Gastrocnemius medialis (tissue), 4 donors: ENCODE data around the gene EFNB2. TPM values are rescaled to one million over a fixed set of nuclear protein-coding genes. Genes with fewer than 3 reads are reported as not detected.

ENCODE experiments used
- ATAC-seq, 2 donors: fragments of 150-250 bp; one replicate each; pipeline ENCODE4 v1.9.1; 2016
- DNase-seq, 2 donors: peaks; one replicate each; pipeline ENCODE4 v3.0.0-alpha.2; 2019
- H3K27ac ChIP-seq, 4 donors: fragments of 200-600 bp; sonication (generic); 1 replicate in 1 of 4; 2 replicates in 3 of 4; pipeline ENCODE4 v1.5.1; 2016 to 2018; ENCODE audit warnings: mild to moderate bottlenecking in 2 of 4, moderate library complexity in 1 of 4
- H3K27me3 ChIP-seq, 3 donors: fragments of 200-600 bp; sonication (generic) in 2 of 3; 1 replicate in 1 of 3; 2 replicates in 2 of 3; pipeline versions ENCODE4 v1.5.1 to v1.6.0; 2016 to 2019; ENCODE audit warnings: mild to moderate bottlenecking in 1 of 3, moderate library complexity in 1 of 3
- H3K36me3 ChIP-seq, 2 donors: fragments of 200-600 bp; sonication (generic) in 1 of 2; one replicate each; pipeline ENCODE4 v1.5.1; 2017 to 2018
- H3K4me1 ChIP-seq, 2 donors: fragments of 200-600 bp; sonication (generic) in 1 of 2; one replicate each; pipeline ENCODE4 v1.5.1; 2016 to 2017; ENCODE audit warnings: mild to moderate bottlenecking in 2 of 2
- H3K4me3 ChIP-seq, 4 donors: fragments of 200-600 bp; sonication (generic) in 3 of 4; 1 replicate in 1 of 4; 2 replicates in 3 of 4; pipeline ENCODE4 v1.5.1; 2016 to 2019; ENCODE audit warnings: mild to moderate bottlenecking in 2 of 4
- H3K9me3 ChIP-seq, 3 donors: fragments of 200-600 bp; sonication (generic) in 2 of 3; 1 replicate in 1 of 3; 2 replicates in 2 of 3; pipeline ENCODE4 v1.5.1; 2016 to 2019
- CTCF ChIP-seq, 5 experiments: fragments of 450-650 bp in 3 of 5; fragments of 200-600 bp in 2 of 5; sonication (generic) in 2 of 5; IDR thresholded peaks in 4 of 5; conservative IDR thresholded peaks in 1 of 5; 1 replicate in 4 of 5; 2 replicates in 1 of 5; pipeline ENCODE4 v1.5.1; 2016 to 2019; ENCODE audit warnings: antibody characterized with exemption in 5 of 5, mild to moderate bottlenecking in 3 of 5, moderate library complexity in 3 of 5
- POLR2A ChIP-seq, 2 donors: fragments of 450-650 bp; IDR thresholded peaks; one replicate each; pipeline ENCODE4 v1.6.1; 2017; ENCODE audit warnings: antibody characterized with exemption in 2 of 2, mild to moderate bottlenecking in 2 of 2, moderate library complexity in 2 of 2
- in situ Hi-C, 4 donors: fragments of 200-750 bp; cut with MboI; loops; one replicate each; pipeline versions ENCODE4 v1.15.0 to v1.8.0; 2017; ENCODE audit warnings: low sequenced_read_pairs in 4 of 4
- intact Hi-C: fragments of 100-400 bp; cut with DNase I; formaldehyde crosslinking; loops from one replicate; pipeline ENCODE4 v1.15.1; 2023; ENCODE audit warnings: low total_unique reads
- total RNA-seq, 4 donors: library from RNA; depleted of rRNA; stranded (reverse); fragments of >200 nt; gene quantifications; one replicate each; pipeline versions ENCODE4 v1.1.0 to v1.2.3, GENCODE V29; 2016

Gene EFNB2
- total RNA-seq, 4 donors from 2014 or later, result 5.7 to 9.3 (median 6.1) TPM

GRCh38 chr13:106475852-106476251 is 59.6 kb downstream of the EFNB2 start:
- H3K36me3 ChIP-seq, result no peaks in the 10 kb centered on the region
- TF ChIP-seq CTCF (IDR thresholded peaks at IDR 0.05 in 4 of 5, conservative IDR thresholded peaks at IDR 0.05 in 1 of 5) (no peak), POLR2A (IDR thresholded peaks at IDR 0.05) (no peak)
- no peaks in the 10 kb centered on the region for H3K4me1 ChIP-seq
- DNase-seq (no peak), ATAC-seq (no peak)
- in situ Hi-C loops (no loop called here), intact Hi-C loops (no loop called here)
- no peak overlapping the region for H3K27ac ChIP-seq
- no peak overlapping the region for H3K4me3 ChIP-seq
- no peaks in the 10 kb centered on the region for H3K9me3 ChIP-seq
- no peaks in the 10 kb centered on the region for H3K27me3 ChIP-seq

GRCh38 chr13:106474912-106475311 is 60.5 kb downstream of the EFNB2 start:
- ATAC-seq (no peak), DNase-seq (no peak)
- no peaks in the 10 kb centered on the region for H3K9me3 ChIP-seq
- no peaks in the 10 kb centered on the region for H3K36me3 ChIP-seq
- intact Hi-C loops, result no loop called here
- in situ Hi-C loops, result no loop called here
- no peaks in the 10 kb centered on the region for H3K27me3 ChIP-seq
- H3K27ac ChIP-seq, result no peak overlapping the region
- no peak for TF ChIP-seq POLR2A (IDR thresholded peaks at IDR 0.05)
- TF ChIP-seq CTCF (IDR thresholded peaks at IDR 0.05 in 4 of 5, conservative IDR thresholded peaks at IDR 0.05 in 1 of 5), result no peak
- no peaks in the 10 kb centered on the region for H3K4me1 ChIP-seq
- H3K4me3 ChIP-seq, result no peak overlapping the region

DNA sequence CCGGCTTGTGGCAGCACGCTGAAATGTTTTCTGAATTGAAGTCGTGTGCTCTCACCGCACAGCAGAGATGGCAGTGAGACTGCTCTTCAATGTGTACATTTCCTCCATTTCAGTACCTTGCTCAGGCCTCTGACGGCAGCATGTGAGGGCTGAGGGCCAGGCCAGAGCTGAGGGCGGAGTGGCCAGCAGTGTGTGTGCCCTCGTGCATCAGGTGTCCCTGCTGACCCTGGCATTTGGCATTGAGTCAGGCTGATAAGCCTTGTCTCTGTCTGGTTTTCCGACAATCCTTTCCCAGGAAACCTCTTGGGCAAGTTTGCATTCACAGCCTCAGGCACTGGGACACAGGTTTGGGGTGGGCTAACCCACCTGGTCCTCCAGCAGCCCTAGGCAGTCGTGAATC is 62.3 kb downstream of the EFNB2 start:
- Histone ChIP-seq H3K27me3 (no peaks in the 10 kb centered on the region), H3K27ac (no peak overlapping the region), H3K9me3 (no peaks in the 10 kb centered on the region), H3K36me3 (no peaks in the 10 kb centered on the region), H3K4me3 (no peak overlapping the region), H3K4me1 (no peaks in the 10 kb centered on the region)
- intact Hi-C loops (no loop called here), in situ Hi-C loops (no loop called here)
- ATAC-seq (no peak), DNase-seq (no peak)
- no peak for TF ChIP-seq CTCF (IDR thresholded peaks at IDR 0.05 in 4 of 5, conservative IDR thresholded peaks at IDR 0.05 in 1 of 5)
- no peak for TF ChIP-seq POLR2A (IDR thresholded peaks at IDR 0.05)

DNA sequence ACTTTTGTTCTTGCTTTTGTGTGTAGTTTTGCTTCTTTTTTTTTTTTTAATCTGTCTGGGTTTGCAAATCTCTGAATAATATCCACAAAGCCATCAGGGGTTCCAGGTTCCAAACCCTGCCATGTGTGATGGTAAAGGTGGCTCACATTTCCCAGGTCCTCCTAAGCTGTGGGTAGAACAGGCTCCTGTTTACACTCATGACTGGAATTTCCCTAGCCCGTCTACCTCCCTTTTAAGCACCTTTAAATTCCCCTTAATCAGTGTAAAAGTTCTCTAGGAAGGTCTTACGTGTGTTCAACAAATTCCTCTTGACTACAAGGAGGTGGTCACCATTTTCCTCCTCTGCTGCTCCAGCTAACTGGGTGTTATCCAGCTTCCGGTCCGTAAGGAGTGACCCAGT is 62.8 kb downstream of the EFNB2 start:
- H3K4me3 ChIP-seq, result no peak overlapping the region
- H3K36me3 ChIP-seq, result no peaks in the 10 kb centered on the region
- ATAC-seq (no peak), DNase-seq (no peak)
- TF ChIP-seq CTCF (IDR thresholded peaks at IDR 0.05 in 4 of 5, conservative IDR thresholded peaks at IDR 0.05 in 1 of 5) (no peak), POLR2A (IDR thresholded peaks at IDR 0.05) (no peak)
- intact Hi-C loops (no loop called here), in situ Hi-C loops (no loop called here)
- no peaks in the 10 kb centered on the region for H3K9me3 ChIP-seq
- H3K4me1 ChIP-seq, result no peaks in the 10 kb centered on the region
- no peak overlapping the region for H3K27ac ChIP-seq
- no peaks in the 10 kb centered on the region for H3K27me3 ChIP-seq

- DNase-seq (no peak), ATAC-seq (no peak)
- Histone ChIP-seq H3K27ac (no peak overlapping the region), H3K27me3 (no peaks in the 10 kb centered on the region), H3K4me3 (peak overlapping the region in 1 of 4 donors; percentile 7), H3K4me1 (no peaks in the 10 kb centered on the region), H3K36me3 (no peaks in the 10 kb centered on the region), H3K9me3 (no peaks in the 10 kb centered on the region)
- intact Hi-C loops, result no loop called here
- in situ Hi-C loops, result no loop called here
- TF ChIP-seq CTCF (IDR thresholded peaks at IDR 0.05 in 4 of 5, conservative IDR thresholded peaks at IDR 0.05 in 1 of 5), result no peak
- TF ChIP-seq POLR2A (IDR thresholded peaks at IDR 0.05), result no peak
Observed at GRCh38 chr13:106471957-106472543, 63.4 kb downstream of the EFNB2 start.
